GM21825 (cell line): ENCODE measurements around the gene HELLS.
"Not testable (repeated sequence)": the region's sequence is repeated elsewhere in the genome, so short reads cannot be mapped to it uniquely, and the experiment has no call there.

Experiments used
- ATAC-seq: cut with Tn5 transposase; IDR thresholded peaks from one replicate; pipeline ENCODE4 v1.9.1; 2021; ENCODE audit warnings: mild to moderate bottlenecking, moderate library complexity; ENCODE audit not compliant: unreplicated experiment

The HELLS gene

GRCh38 chr10:94545391-94546048 lies at the start of gene HELLS:
Gene HELLS, plus strand, starts transcription at chr10:94545788. Its CDS starts 134 bp downstream, at chr10:94545922.
- ATAC-seq = peak; percentile 72

GRCh38 chr10:94496010-94496409 lies 49.6 kb upstream of the HELLS start:
- peak; percentile 65 for ATAC-seq

GRCh38 chr10:94496646-94497045 lies 48.9 kb upstream of the HELLS start:
- ATAC-seq = no peak

GRCh38 chr10:94500063-94500462 lies 45.5 kb upstream of the HELLS start:
- no peak for ATAC-seq

GRCh38 chr10:94521276-94522250 lies 24.0 kb upstream of the HELLS start:
- ATAC-seq = no peak

GRCh38 chr10:94524146-94524545 lies 21.4 kb upstream of the HELLS start:
- no peak for ATAC-seq

GRCh38 chr10:94524711-94525110 lies 20.9 kb upstream of the HELLS start:
- no peak for ATAC-seq

GRCh38 chr10:94531550-94531949 lies 14.0 kb upstream of the HELLS start:
- not testable (repeated sequence) for ATAC-seq

- ATAC-seq = no peak
Observed at GRCh38 chr10:94533027-94533426, 12.6 kb upstream of the HELLS start.

- not testable (repeated sequence) for ATAC-seq
Observed at GRCh38 chr10:94542282-94542681, 3.3 kb upstream of the HELLS start.

- peak; percentile 14 for ATAC-seq
Observed at GRCh38 chr10:94546049-94546900, 687 bp downstream of the HELLS start.

- ATAC-seq = no peak
Observed at GRCh38 chr10:94546901-94547185, 1.3 kb downstream of the HELLS start.

GRCh38 chr10:94549221-94549620 lies 3.6 kb downstream of the HELLS start:
- ATAC-seq = no peak

GRCh38 chr10:94567714-94568307 lies 22.2 kb downstream of the HELLS start:
- not testable (repeated sequence) for ATAC-seq

GRCh38 chr10:94571081-94571480 lies 25.5 kb downstream of the HELLS start:
- ATAC-seq = no peak

- ATAC-seq = no peak
Observed at GRCh38 chr10:94571528-94571927, 25.9 kb downstream of the HELLS start.

GRCh38 chr10:94578790-94579189 lies 33.2 kb downstream of the HELLS start:
- no peak for ATAC-seq

- no peak for ATAC-seq
Observed at GRCh38 chr10:94583124-94583523, 37.5 kb downstream of the HELLS start.

- no peak for ATAC-seq
Observed at GRCh38 chr10:94591461-94592205, 46.0 kb downstream of the HELLS start.
